HepG2 (cell line): Measurements from ENCODE around the gene TANC1. TPM values are rescaled to one million over a fixed set of nuclear protein-coding genes. Genes with fewer than 3 reads are reported as not detected.

Source experiments
- FOXA1 ChIP-seq, 2 experiments: fragments of 450-650 bp in 1 of 2; sonication (generic) in 1 of 2; formaldehyde crosslinking in 1 of 2; IDR thresholded peaks; 2 replicates each; pipeline versions ENCODE4 v1.4.0 to v1.6.1; 2016 to 2020; ENCODE audit warnings: missing genetic modification reagents in 1 of 2
- IKZF5 ChIP-seq: IDR thresholded peaks from 2 replicates; pipeline ENCODE4 v1.6.1; 2018; ENCODE audit warnings: missing genetic modification reagents, mild to moderate bottlenecking, missing compliant biosample characterization
- NKX3-1 ChIP-seq: sonication (generic); formaldehyde crosslinking; IDR thresholded peaks from 2 replicates; pipeline ENCODE4 v1.5.0; 2020; ENCODE audit warnings: missing genetic modification reagents
- PAXIP1 ChIP-seq: sonication (generic); formaldehyde crosslinking; conservative IDR thresholded peaks from 2 replicates; pipeline ENCODE4 v1.4.0; 2020; ENCODE audit warnings: mild to moderate bottlenecking, missing genetic modification reagents, moderate library complexity
- SMAD3 ChIP-seq: sonication (generic); formaldehyde crosslinking; IDR thresholded peaks from 2 replicates; pipeline ENCODE4 v1.4.0; 2020; ENCODE audit warnings: missing genetic modification reagents
- SOX5 ChIP-seq: IDR thresholded peaks from 2 replicates; pipeline ENCODE4 v1.6.1; 2016; ENCODE audit warnings: borderline replicate concordance
- THRA ChIP-seq: sonication (generic); formaldehyde crosslinking; IDR thresholded peaks from 2 replicates; pipeline ENCODE4 v1.4.0; 2020; ENCODE audit warnings: missing genetic modification reagents, borderline replicate concordance
- ZBTB42 ChIP-seq: sonication (generic); formaldehyde crosslinking; IDR thresholded peaks from 2 replicates; pipeline ENCODE4 v1.5.0; 2020; ENCODE audit warnings: mild to moderate bottlenecking, missing genetic modification reagents
- ZBTB49 ChIP-seq: sonication (generic); formaldehyde crosslinking; IDR thresholded peaks from 2 replicates; pipeline ENCODE4 v1.4.0; 2020; ENCODE audit warnings: missing genetic modification reagents, borderline replicate concordance
- ZNF142 ChIP-seq: sonication (generic); formaldehyde crosslinking; IDR thresholded peaks from 2 replicates; pipeline ENCODE4 v1.4.0; 2020; ENCODE audit warnings: missing genetic modification reagents
- ZNF264 ChIP-seq: sonication (generic); formaldehyde crosslinking; IDR thresholded peaks from 2 replicates; pipeline ENCODE4 v1.4.0; 2020; ENCODE audit warnings: missing genetic modification reagents
- ZNF331 ChIP-seq: sonication (generic); formaldehyde crosslinking; IDR thresholded peaks from 2 replicates; pipeline ENCODE4 v1.4.0; 2020; ENCODE audit warnings: missing genetic modification reagents
- ZNF878 ChIP-seq: sonication (generic); formaldehyde crosslinking; IDR thresholded peaks from 2 replicates; pipeline ENCODE4 v1.8.1; 2023; ENCODE audit warnings: mild to moderate bottlenecking, missing genetic modification reagents, moderate library complexity
- polyA plus RNA-seq, 8 experiments: library from polyadenylated mRNA; depleted of rRNA in 3 of 8; stranded (reverse) in 7 of 8; unstranded in 1 of 8; fragments of >200 nt; fragmentation: Illumina TruSeq in 4 of 8; extraction: Trizol in 4 of 8; gene quantifications; 2 replicates each; pipeline versions ENCODE4 v1.2.1 to v1.2.3, GENCODE V29; 2011 to 2016; ENCODE audit warnings: low read depth in 4 of 8, missing spikeins in 1 of 8, mixed read lengths in 1 of 8; ENCODE audit not compliant: insufficient read depth in 1 of 8
- total RNA-seq, 5 experiments: library from RNA; depleted of rRNA; stranded (reverse); fragments of >200 nt; fragmentation: Illumina TruSeq; extraction: Trizol; gene quantifications; 2 replicates each; pipeline ENCODE4 v1.2.3, GENCODE V29; 2016; ENCODE audit warnings: low read depth in 1 of 5

TANC1 gene
- total and polyA plus RNA-seq, 2 of the 13 experiments (the other 11 are each of a cell fraction or from before 2014, with no cell fraction given), result 2.3 to 5.6 TPM

GRCh38 chr2:158994920-158995676 lies 26.7 kb downstream of the TANC1 start (continued):
- TF ChIP-seq ZNF142, result 0 out of 2 replicates have a peak, but pooled peaks have one; percentile 38
- peak; percentile 36; the same call in 1 of the 2 replicates for TF ChIP-seq IKZF5 (CRISPR knock-in tag)
- 0 out of 2 replicates have a peak, but pooled peaks have one; percentile 36 for TF ChIP-seq ZNF331 (CRISPR knock-in tag)
- peak; percentile 80; the same call in 1 of the 2 replicates for TF ChIP-seq ZBTB49 (CRISPR knock-in tag)
- 0 out of 2 replicates have a peak, but pooled peaks have one; percentile 36 for TF ChIP-seq THRA
- no peak for TF ChIP-seq ZNF878
- no peak for TF ChIP-seq ZBTB42 (CRISPR knock-in tag)
- peak; percentile 86 for TF ChIP-seq PAXIP1 (CRISPR knock-in tag)
- peak; percentile 72 for TF ChIP-seq SOX5 (CRISPR knock-in tag)
- TF ChIP-seq SMAD3 (CRISPR knock-in tag), result peak; percentile 48; the same call in 1 of the 2 replicates
- TF ChIP-seq ZNF264 (CRISPR knock-in tag), result peak; percentile 9; the same call in 1 of the 2 replicates
- no peak; the same call in 1 of the 2 replicates for TF ChIP-seq FOXA1 (IDR thresholded peaks at IDR 0.05)
- TF ChIP-seq FOXA1 (CRISPR knock-in tag; IDR thresholded peaks at IDR 0.05), result peak; percentile 94
- TF ChIP-seq NKX3-1, result peak; percentile 98
